Measurements from ENCODE around the gene ROBO2. TPM values are rescaled to one million over a fixed set of nuclear protein-coding genes. Genes with fewer than 3 reads are reported as not detected.

ROBO2 gene
- total RNA-seq, 1 experiment from 2014 or later: not detected

GRCh38 chr3:77489216-77489615 is 449.3 kb downstream of the ROBO2 start (continued):
- TF ChIP-seq, protein P1, sequence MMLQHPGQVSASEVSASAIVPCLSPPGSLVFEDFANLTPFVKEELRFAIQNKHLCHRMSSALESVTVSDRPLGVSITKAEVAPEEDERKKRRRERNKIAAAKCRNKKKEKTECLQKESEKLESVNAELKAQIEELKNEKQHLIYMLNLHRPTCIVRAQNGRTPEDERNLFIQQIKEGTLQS (IDR thresholded peaks at IDR 0.05): no peak
- TF ChIP-seq EZH2 (IDR thresholded peaks at IDR 0.05): no peak
- TF ChIP-seq FOSL1 (IDR thresholded peaks at IDR 0.05; ENCODE audit: low read depth): no peak
- TF ChIP-seq MAX (IDR thresholded peaks at IDR 0.05): no peak

GRCh38 chr3:77491961-77492360 is 452.1 kb downstream of the ROBO2 start:
- intact Hi-C loops (cut with micrococcal nuclease): no loop called here
- Histone ChIP-seq H3K27me3 (ENCODE audit: insufficient read depth, low read length) (no peaks in the 10 kb centered on the region), H3K9ac (ENCODE audit: low read length) (no peak overlapping the region), H3K27ac (ENCODE audit: low read depth, low read length) (no peak overlapping the region), H3K4me2 (ENCODE audit: low read length) (no peak overlapping the region), H3K9me3 (ENCODE audit: control insufficient read depth in 1 of 2, insufficient read depth in 1 of 2, low read depth in 1 of 2, low read length in 2 of 2) (peaks cover 16 to 25% of the 10 kb centered on the region in 2 experiments; a peak in 3 of 4 replicates), H3K9me2 (ENCODE audit: insufficient read depth) (no peaks in the 10 kb centered on the region), H3K4me3 (replicated peaks in 1 of 2; ENCODE audit: low read depth in 1 of 2, low read length in 2 of 2) (no peak overlapping the region), H3K79me2 (ENCODE audit: insufficient read depth, low read length) (no peaks in the 10 kb centered on the region), H3K4me1 (ENCODE audit: control insufficient read depth in 1 of 2, insufficient read depth in 2 of 2, low read length in 2 of 2) (no peaks in the 10 kb centered on the region), H2AFZ (ENCODE audit: low read depth, low read length, poor library complexity, severe bottlenecking) (no peak overlapping the region), H4K20me1 (ENCODE audit: insufficient read depth) (no peaks in the 10 kb centered on the region), H3K36me3 (ENCODE audit: control insufficient read depth in 1 of 2, insufficient read depth in 2 of 2, low read length in 2 of 2) (no peaks in the 10 kb centered on the region)
- BruUV-seq (replicated peaks): no TSS peak
- RAD21 ChIA-PET (ENCODE audit: low non-redundant PET in 1 of 2, low total read pairs in 2 of 2, uncharacterized antibody in 2 of 2, unreplicated experiment in 2 of 2): no interaction called here
- CTCF ChIA-PET: no interaction called here
- no peak for TF ChIP-seq ELF1 (IDR thresholded peaks at IDR 0.05; ENCODE audit: borderline replicate concordance, low read depth)
- TF ChIP-seq POLR2AphosphoS5 (IDR thresholded peaks at IDR 0.05; ENCODE audit: low read depth, low read length): no peak
- TF ChIP-seq EZH2 (IDR thresholded peaks at IDR 0.05): no peak
- no peak for TF ChIP-seq FOSL1 (IDR thresholded peaks at IDR 0.05; ENCODE audit: low read depth)
- no peak for TF ChIP-seq CEBPB (IDR thresholded peaks at IDR 0.05; ENCODE audit: low read depth)
- POLR2A ChIA-PET: no interaction called here
- DNase-seq (ENCODE audit: low read depth, low spot score) (no peak), ATAC-seq (no peak)

GRCh38 chr3:77500721-77501120 is 460.8 kb downstream of the ROBO2 start:
- no peak overlapping the region for H3K9ac ChIP-seq (ENCODE audit: low read length)
- CTCF ChIA-PET: no interaction called here
- H3K27ac ChIP-seq (ENCODE audit: low read depth, low read length): no peak overlapping the region
- H4K20me1 ChIP-seq (ENCODE audit: insufficient read depth): no peaks in the 10 kb centered on the region
- peaks cover 4 to 22% of the 10 kb centered on the region in 2 experiments; a peak in 3 of 4 replicates for H3K9me3 ChIP-seq (ENCODE audit: control insufficient read depth in 1 of 2, insufficient read depth in 1 of 2, low read depth in 1 of 2, low read length in 2 of 2)
- no peaks in the 10 kb centered on the region for H3K79me2 ChIP-seq (ENCODE audit: insufficient read depth, low read length)
- no peaks in the 10 kb centered on the region for H3K4me1 ChIP-seq (ENCODE audit: control insufficient read depth in 1 of 2, insufficient read depth in 2 of 2, low read length in 2 of 2)
- H3K4me2 ChIP-seq (ENCODE audit: low read length): no peak overlapping the region
- POLR2A ChIA-PET: no interaction called here
- DNase-seq (ENCODE audit: low read depth, low spot score) (no peak), ATAC-seq (no peak)
- no peaks in the 10 kb centered on the region for H3K27me3 ChIP-seq (ENCODE audit: insufficient read depth, low read length)
- no peaks in the 10 kb centered on the region for H3K9me2 ChIP-seq (ENCODE audit: insufficient read depth)
- no peak overlapping the region for H2AFZ ChIP-seq (ENCODE audit: low read depth, low read length, poor library complexity, severe bottlenecking)
- RAD21 ChIA-PET (ENCODE audit: low non-redundant PET in 1 of 2, low total read pairs in 2 of 2, uncharacterized antibody in 2 of 2, unreplicated experiment in 2 of 2): no interaction called here
- intact Hi-C loops (cut with micrococcal nuclease): no loop called here
- BruUV-seq (replicated peaks): no TSS peak
- no peaks in the 10 kb centered on the region for H3K36me3 ChIP-seq (ENCODE audit: control insufficient read depth in 1 of 2, insufficient read depth in 2 of 2, low read length in 2 of 2)
- no peak overlapping the region for H3K4me3 ChIP-seq (replicated peaks in 1 of 2; ENCODE audit: low read depth in 1 of 2, low read length in 2 of 2)
- no peak for TF ChIP-seq RAD21 (IDR thresholded peaks at IDR 0.05; ENCODE audit: low read depth)
- TF ChIP-seq, protein P1 (IDR thresholded peaks at IDR 0.05): no peak
- TF ChIP-seq MAX (IDR thresholded peaks at IDR 0.05): no peak
- TF ChIP-seq YY1 (IDR thresholded peaks at IDR 0.05; ENCODE audit: extremely low read depth, insufficient replicate concordance, low read depth, low read length): no peak
- TF ChIP-seq, protein P2, sequence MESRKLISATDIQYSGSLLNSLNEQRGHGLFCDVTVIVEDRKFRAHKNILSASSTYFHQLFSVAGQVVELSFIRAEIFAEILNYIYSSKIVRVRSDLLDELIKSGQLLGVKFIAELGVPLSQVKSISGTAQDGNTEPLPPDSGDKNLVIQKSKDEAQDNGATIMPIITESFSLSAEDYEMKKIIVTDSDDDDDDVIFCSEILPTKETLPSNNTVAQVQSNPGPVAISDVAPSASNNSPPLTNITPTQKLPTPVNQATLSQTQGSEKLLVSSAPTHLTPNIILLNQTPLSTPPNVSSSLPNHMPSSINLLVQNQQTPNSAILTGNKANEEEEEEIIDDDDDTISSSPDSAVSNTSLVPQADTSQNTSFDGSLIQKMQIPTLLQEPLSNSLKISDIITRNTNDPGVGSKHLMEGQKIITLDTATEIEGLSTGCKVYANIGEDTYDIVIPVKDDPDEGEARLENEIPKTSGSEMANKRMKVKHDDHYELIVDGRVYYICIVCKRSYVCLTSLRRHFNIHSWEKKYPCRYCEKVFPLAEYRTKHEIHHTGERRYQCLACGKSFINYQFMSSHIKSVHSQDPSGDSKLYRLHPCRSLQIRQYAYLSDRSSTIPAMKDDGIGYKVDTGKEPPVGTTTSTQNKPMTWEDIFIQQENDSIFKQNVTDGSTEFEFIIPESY (IDR thresholded peaks at IDR 0.05; ENCODE audit: extremely low read depth, insufficient replicate concordance, low read length): no peak
- no peak for TF ChIP-seq REST (IDR thresholded peaks at IDR 0.05; ENCODE audit: low read depth)
- no peak for TF ChIP-seq POLR2AphosphoS5 (IDR thresholded peaks at IDR 0.05; ENCODE audit: low read depth, low read length)

All from HCT116 (cell line).